ENCODE data around the gene ERP27. TPM values are rescaled to one million over a fixed set of nuclear protein-coding genes. Genes with fewer than 3 reads are reported as not detected.

Gene ERP27
- total and polyA plus RNA-seq, 2 donors (not counting 3 experiments of a cell fraction or from before 2014, with no cell fraction given): 0.70 to 0.88 TPM

DNA sequence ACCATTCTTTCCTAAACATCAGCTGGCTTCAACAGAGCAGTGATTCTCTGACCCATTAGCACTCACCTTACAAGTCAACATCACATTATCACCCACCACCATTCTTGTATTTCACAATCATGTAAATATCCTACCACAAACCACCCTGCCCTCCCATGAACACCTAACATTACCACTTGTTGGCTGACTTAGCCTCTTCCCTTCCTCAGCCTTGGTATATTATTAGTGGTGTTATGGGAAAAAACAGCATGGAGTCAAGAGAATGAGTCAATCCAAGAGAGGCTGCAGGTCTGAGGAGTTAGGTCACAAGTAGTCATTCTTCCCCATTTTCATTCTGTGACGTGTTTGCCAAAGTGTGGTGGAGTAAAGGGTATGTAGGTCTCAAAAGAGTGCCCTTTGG is 30.4 kb downstream of the ERP27 start:
- Histone ChIP-seq H3K4me2 (ENCODE audit: insufficient read depth, low read length) (no peak overlapping the region), H3K9me1 (replicated peaks; ENCODE audit: control insufficient read depth, extremely low read depth, insufficient read depth, low read length) (no peaks in the 10 kb centered on the region), H3K9ac (replicated peaks; ENCODE audit: extremely low read depth, insufficient read depth, low read length) (no peak overlapping the region), H3K9me3 (replicated peaks; ENCODE audit: control insufficient read depth, insufficient read depth, low read length) (no peaks in the 10 kb centered on the region), H3K27ac (ENCODE audit: insufficient read depth, low read depth, low read length) (no peak overlapping the region), H2AFZ (ENCODE audit: low read depth, low read length) (no peak overlapping the region), H3K27me3 (ENCODE audit: control insufficient read depth in 2 of 2, insufficient read depth in 2 of 2, low read length in 2 of 2) (no peaks in the 10 kb centered on the region), H4K20me1 (replicated peaks; ENCODE audit: control insufficient read depth, extremely low read depth, insufficient read depth, low read length) (no peaks in the 10 kb centered on the region), H3K4me1 (ENCODE audit: control insufficient read depth, extremely low read depth, insufficient read depth, low read length) (peaks cover 40% of the 10 kb centered on the region), H3K79me2 (ENCODE audit: control insufficient read depth, insufficient read depth, low read length) (no peaks in the 10 kb centered on the region), H3K4me3 (replicated peaks in 1 of 3; ENCODE audit: insufficient read depth in 1 of 3, low read depth in 1 of 3, low read length in 3 of 3) (no peak overlapping the region), H3K36me3 (ENCODE audit: control insufficient read depth in 2 of 2, extremely low read depth in 1 of 2, insufficient read depth in 2 of 2, low read length in 2 of 2) (no peaks in the 10 kb centered on the region)
- FAIRE-seq (no peak), DNase-seq (ENCODE audit: low read depth, low spot score) (no peak)
- intact Hi-C loops (cut with micrococcal nuclease) (loop anchor here (5.0 kb wide), 1 partner anchor 136 kb away; a partner anchor contains a TSS), dilution Hi-C loops (cut with MboI; ENCODE audit: extremely low pct_ligation_motif_present, low sequenced_read_pairs) (no loop called here)
- BruUV-seq (replicated peaks): no TSS peak
- ChIA-PET CTCF (no interaction called here), POLR2A (no interaction called here)
- no peak for TF ChIP-seq FOS (IDR thresholded peaks at IDR 0.05; ENCODE audit: borderline replicate concordance, insufficient read depth, low read length)
- TF ChIP-seq, protein P1, sequence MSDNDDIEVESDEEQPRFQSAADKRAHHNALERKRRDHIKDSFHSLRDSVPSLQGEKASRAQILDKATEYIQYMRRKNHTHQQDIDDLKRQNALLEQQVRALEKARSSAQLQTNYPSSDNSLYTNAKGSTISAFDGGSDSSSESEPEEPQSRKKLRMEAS (IDR thresholded peaks at IDR 0.05; ENCODE audit: insufficient read depth, insufficient read length): no peak
- TF ChIP-seq CTCF (IDR thresholded peaks at IDR 0.05; ENCODE audit: extremely low read depth in 1 of 2, insufficient read depth in 1 of 2, low read depth in 1 of 2, low read length in 2 of 2): no peak
- no peak for TF ChIP-seq MYC (IDR thresholded peaks at IDR 0.05; ENCODE audit: low read depth, low read length)

DNA sequence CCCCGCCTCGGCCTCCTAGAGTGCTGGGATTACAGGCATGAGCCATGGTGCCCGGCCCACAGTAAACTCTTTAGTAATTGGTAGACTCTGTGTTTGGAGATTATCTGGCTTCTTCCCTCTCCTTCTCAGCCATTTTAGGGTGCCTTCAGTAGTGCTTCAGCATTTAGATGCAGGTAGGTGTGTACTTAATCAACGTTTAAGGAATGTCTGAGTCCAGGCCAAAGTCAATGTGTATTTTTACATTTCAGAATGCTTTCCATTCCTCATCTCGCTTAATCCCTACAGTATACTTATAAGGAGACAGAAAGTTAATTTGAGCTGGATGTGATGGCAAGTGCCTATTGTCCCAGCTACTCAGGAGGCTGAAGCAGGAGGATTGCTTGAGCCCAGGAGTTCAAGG is 32.2 kb downstream of the ERP27 start:
- POLR2A ChIA-PET: no interaction called here
- Histone ChIP-seq H3K4me3 (replicated peaks in 1 of 3; ENCODE audit: insufficient read depth in 1 of 3, low read depth in 1 of 3, low read length in 3 of 3) (no peak overlapping the region), H3K79me2 (ENCODE audit: control insufficient read depth, insufficient read depth, low read length) (no peaks in the 10 kb centered on the region), H3K4me2 (ENCODE audit: insufficient read depth, low read length) (no peak overlapping the region), H3K4me1 (ENCODE audit: control insufficient read depth, extremely low read depth, insufficient read depth, low read length) (peaks cover 38% of the 10 kb centered on the region), H3K27ac (ENCODE audit: insufficient read depth, low read depth, low read length) (peak overlapping the region; percentile 77), H3K9me1 (replicated peaks; ENCODE audit: control insufficient read depth, extremely low read depth, insufficient read depth, low read length) (no peaks in the 10 kb centered on the region), H2AFZ (ENCODE audit: low read depth, low read length) (no peak overlapping the region), H4K20me1 (replicated peaks; ENCODE audit: control insufficient read depth, extremely low read depth, insufficient read depth, low read length) (no peaks in the 10 kb centered on the region), H3K27me3 (ENCODE audit: control insufficient read depth in 2 of 2, insufficient read depth in 2 of 2, low read length in 2 of 2) (no peaks in the 10 kb centered on the region), H3K9me3 (replicated peaks; ENCODE audit: control insufficient read depth, insufficient read depth, low read length) (no peaks in the 10 kb centered on the region), H3K36me3 (ENCODE audit: control insufficient read depth in 2 of 2, extremely low read depth in 1 of 2, insufficient read depth in 2 of 2, low read length in 2 of 2) (no peaks in the 10 kb centered on the region), H3K9ac (replicated peaks; ENCODE audit: extremely low read depth, insufficient read depth, low read length) (no peak overlapping the region)
- no TSS peak for BruUV-seq (replicated peaks)
- FAIRE-seq: no peak
- intact Hi-C loops (cut with micrococcal nuclease): loop anchor here (5.0 kb wide), 1 partner anchor 134 kb away; a partner anchor contains a TSS
- TF ChIP-seq MYC (IDR thresholded peaks at IDR 0.05; ENCODE audit: low read depth, low read length) (no peak), EZH2 (IDR thresholded peaks at IDR 0.05; ENCODE audit: borderline replicate concordance, low read depth, low read length, severe bottlenecking) (no peak), POLR2A (IDR thresholded peaks at IDR 0.05; ENCODE audit: low read depth, low read length) (no peak), GATA2 (IDR thresholded peaks at IDR 0.05; ENCODE audit: insufficient read depth, insufficient read length, low read depth, low read length) (no peak), CTCF (IDR thresholded peaks at IDR 0.05; ENCODE audit: extremely low read depth in 1 of 2, insufficient read depth in 1 of 2, low read depth in 1 of 2, low read length in 2 of 2) (no peak), FOS (IDR thresholded peaks at IDR 0.05; ENCODE audit: borderline replicate concordance, insufficient read depth, low read length) (no peak), JUN (IDR thresholded peaks at IDR 0.05; ENCODE audit: borderline replicate concordance, insufficient read depth, insufficient read length, low read depth) (no peak), POLR2AphosphoS5 (IDR thresholded peaks at IDR 0.05; ENCODE audit: insufficient read depth, low read depth, low read length) (no peak)
- TF ChIP-seq, protein P1 (IDR thresholded peaks at IDR 0.05; ENCODE audit: insufficient read depth, insufficient read length): no peak
- CTCF ChIA-PET: no interaction called here
- DNase-seq (ENCODE audit: low read depth, low spot score): no peak
- dilution Hi-C loops (cut with MboI; ENCODE audit: extremely low pct_ligation_motif_present, low sequenced_read_pairs): no loop called here
